Heart right ventricle (tissue), 16 donors: ENCODE measurements around the gene FAT2. TPM values are rescaled to one million over a fixed set of nuclear protein-coding genes. Genes with fewer than 3 reads are reported as not detected.

Experiments
- ATAC-seq, 8 donors: fragments of 200-7000 bp; cut with Tn5 transposase; one replicate each; pipeline ENCODE4 v1.9.1; 2020; ENCODE audit warnings: mild to moderate bottlenecking in 8 of 8, moderate library complexity in 8 of 8, moderate number of reproducible peaks in 1 of 8
- DNase-seq, 2 donors: peaks; one replicate each; pipeline ENCODE4 v3.0.0-alpha.2; 2020
- H3K27ac ChIP-seq, 10 donors: fragments of 200-600 bp; sonication (generic) in 2 of 10; one replicate each; pipeline versions ENCODE4 v1.5.0 to v1.8.0; 2020 to 2022; ENCODE audit warnings: mild to moderate bottlenecking in 3 of 10
- H3K27me3 ChIP-seq, 7 donors: fragments of 200-600 bp; one replicate each; pipeline ENCODE4 v1.8.0; 2021 to 2022; ENCODE audit warnings: mild to moderate bottlenecking in 2 of 7
- H3K36me3 ChIP-seq, 9 donors: fragments of 200-600 bp; sonication (generic) in 1 of 9; one replicate each; pipeline versions ENCODE4 v1.5.0 to v1.8.0; 2020 to 2022; ENCODE audit warnings: mild to moderate bottlenecking in 2 of 9
- H3K4me1 ChIP-seq, 9 donors: fragments of 200-600 bp; sonication (generic) in 1 of 9; one replicate each; pipeline versions ENCODE4 v1.5.0 to v1.8.0; 2020 to 2022; ENCODE audit warnings: mild to moderate bottlenecking in 4 of 9
- H3K4me3 ChIP-seq, 10 donors: fragments of 200-600 bp; sonication (generic) in 2 of 10; one replicate each; pipeline versions ENCODE4 v1.5.0 to v1.8.0; 2020 to 2022; ENCODE audit warnings: mild to moderate bottlenecking in 7 of 10, moderate library complexity in 2 of 10
- H3K9me3 ChIP-seq, 11 donors: fragments of 200-600 bp in 10 of 11; sonication (generic) in 2 of 11; one replicate each; pipeline versions ENCODE4 v1.5.0 to v1.8.0; 2013 to 2022; ENCODE audit warnings: mild to moderate bottlenecking in 2 of 11, control low read depth in 1 of 11, moderate library complexity in 1 of 11
- CTCF ChIP-seq, 9 donors: fragments of 200-600 bp; sonication (generic) in 2 of 9; IDR thresholded peaks; one replicate each; pipeline versions ENCODE4 v1.5.0 to v1.8.0; 2021 to 2022; ENCODE audit warnings: antibody characterized with exemption in 9 of 9, mild to moderate bottlenecking in 5 of 9, moderate library complexity in 1 of 9
- WGBS, 2 donors: extraction: QIAGEN DNeasy Blood & Tissue Kit; methylation state at CpG; one replicate each; pipeline ENCODE4 v1.1.7; 2013; ENCODE audit warnings: inconsistent platforms in 1 of 2; 5-methylcytosine and 5-hydroxymethylcytosine counted together
- intact Hi-C, 10 donors: fragments of 100-400 bp; cut with DNase I; formaldehyde crosslinking; loops; one replicate each; pipeline versions ENCODE4 v1.11.1 to v1.14.2; 2022
- polyA plus RNA-seq, 2 donors: library from polyadenylated mRNA; stranded (reverse); fragments of 200-250 nt; gene quantifications; one replicate each; pipeline ENCODE4 v1.2.3, GENCODE V29; 2013
- total RNA-seq, 10 donors: library from RNA; stranded (reverse); fragmentation: NEBNext Ultra II Directional in 3 of 10; extraction: Animal tissue kit (Norgen Biotek cat#: 25700) in 3 of 10; gene quantifications; one replicate each; pipeline versions ENCODE4 v1.2.1 to v1.2.4, GENCODE V29; 2021 to 2023
- donor health status: Arrhythmogenic right ventricular cardiomyopathy.
- donor health status: ischemic (EF 13 %, LVEDD 7.1; RV severe dilation, severe dysfunction).
- donor health status: healthy with polysubstance abuse.
- donor health status: DM: no; HTN: yes; CAD: no.
- donor health status: DM: no; HTN: no; CAD: no.
- donor health status: ischemic (EF 25% LVEDD 6.9; RV normal size, moderate dysfunction).
- donor health status: ischemic (EF 25% LVEDD 5.7; RV mildly dilated, moderate dysfunction).
- donor health status: healthy.
- donor health status: DM: yes; HTN: yes; CAD: no.
- donor health status: Ischemic cardiomyopathy.
- donor health status: ischemic (EF 35%, LVEDD 5.7; RV mildly dilated, moderate dysfunction).
- donor health status: nonischemic (EF 11% LVEDD 7.7; RV severe dilation, severe dysfunction).
- donor health status: DM: yes; HTN: yes; CAD: no.
- donor health status: PGD.
- donor health status: ischemic (EF 29% LVEDD 5.4; RV normal size, mild dysfunction).
- donor health status: nonischemic (EF 23%, LVEDD 6.1; RV moderate dilation, normal function).

FAT2 gene
- total and polyA plus RNA-seq, 12 donors = 0.01 to 0.13 (median 0.02) TPM; not detected in 4

DNA sequence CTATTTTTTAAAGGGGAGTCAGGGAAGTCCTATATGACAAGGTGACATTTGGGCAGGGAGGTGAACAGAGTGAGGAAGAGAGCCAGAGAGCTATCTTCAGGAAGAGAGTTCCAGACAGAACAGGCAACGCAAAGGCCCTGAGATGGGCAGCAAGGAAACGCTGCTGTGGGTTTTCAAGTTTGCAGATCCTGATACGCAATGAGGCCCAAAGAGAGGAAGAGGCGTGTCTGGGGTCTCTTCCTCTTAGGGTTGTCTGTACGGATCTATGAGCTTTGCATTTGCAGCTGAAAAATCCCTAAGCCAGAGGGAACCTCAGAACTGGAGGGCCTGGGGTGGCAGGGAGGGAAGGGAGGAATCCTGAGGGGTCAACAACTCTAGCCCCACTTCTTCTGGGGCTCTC lies 13.6 kb downstream of the FAT2 start:
- 61 to 74% methylated on average over 5 of the region's 5 CpGs for WGBS, 2 donors
- TF ChIP-seq CTCF (IDR thresholded peaks at IDR 0.05) = no peak
- H3K27me3 ChIP-seq = peaks cover 0 to 11% (median 0%) of the 10 kb centered on the region in 7 donors
- intact Hi-C loops = no loop called here
- H3K4me1 ChIP-seq = peaks cover 0 to 21% (median 0%) of the 10 kb centered on the region in 9 donors
- H3K27ac ChIP-seq = peak overlapping the region in 2 of 10 donors; percentile 15 to 79
- no peak for DNase-seq
- H3K36me3 ChIP-seq = no peaks in the 10 kb centered on the region
- no peak overlapping the region for H3K4me3 ChIP-seq
- H3K9me3 ChIP-seq = no peaks in the 10 kb centered on the region
- ATAC-seq = peak in 5 of 8 donors; percentile 42 to 67 (median 53)

DNA sequence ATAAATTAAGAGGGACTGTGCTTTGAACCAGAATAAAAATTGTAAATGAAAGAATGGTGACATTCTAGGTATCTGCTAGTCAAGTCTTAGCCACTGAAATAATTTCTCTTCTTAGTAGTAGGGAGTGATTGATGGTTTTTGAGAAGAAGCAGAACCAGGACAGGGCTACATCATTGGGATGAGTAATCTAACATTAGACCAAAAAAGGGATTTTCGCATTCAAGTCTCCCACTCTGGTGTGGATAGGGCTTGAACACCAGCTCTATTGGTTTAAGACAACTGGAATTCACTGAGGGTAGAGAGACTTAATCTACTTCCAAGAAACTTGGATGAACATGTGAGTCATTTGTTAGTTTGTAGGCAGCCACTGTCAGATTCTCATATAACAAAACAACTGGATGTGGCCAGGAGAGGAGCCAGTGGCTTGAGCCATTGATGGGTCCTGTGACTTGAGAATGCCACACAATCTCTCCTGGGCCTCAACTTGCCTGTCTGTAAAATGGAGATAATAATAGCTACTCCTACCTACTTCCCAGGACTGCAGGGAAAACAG lies 16.6 kb downstream of the FAT2 start:
- ATAC-seq (no peak), DNase-seq (no peak)
- Histone ChIP-seq H3K4me3 (no peak overlapping the region), H3K9me3 (no peaks in the 10 kb centered on the region), H3K27me3 (peaks cover 0 to 11% (median 0%) of the 10 kb centered on the region in 7 donors), H3K36me3 (no peaks in the 10 kb centered on the region), H3K27ac (no peak overlapping the region), H3K4me1 (peaks cover 0 to 25% (median 1%) of the 10 kb centered on the region in 9 donors)
- no peak for TF ChIP-seq CTCF (IDR thresholded peaks at IDR 0.05)
- intact Hi-C loops = no loop called here
- WGBS, 2 donors = 93 to 95% methylated on average over 1 of the region's 1 CpG

DNA sequence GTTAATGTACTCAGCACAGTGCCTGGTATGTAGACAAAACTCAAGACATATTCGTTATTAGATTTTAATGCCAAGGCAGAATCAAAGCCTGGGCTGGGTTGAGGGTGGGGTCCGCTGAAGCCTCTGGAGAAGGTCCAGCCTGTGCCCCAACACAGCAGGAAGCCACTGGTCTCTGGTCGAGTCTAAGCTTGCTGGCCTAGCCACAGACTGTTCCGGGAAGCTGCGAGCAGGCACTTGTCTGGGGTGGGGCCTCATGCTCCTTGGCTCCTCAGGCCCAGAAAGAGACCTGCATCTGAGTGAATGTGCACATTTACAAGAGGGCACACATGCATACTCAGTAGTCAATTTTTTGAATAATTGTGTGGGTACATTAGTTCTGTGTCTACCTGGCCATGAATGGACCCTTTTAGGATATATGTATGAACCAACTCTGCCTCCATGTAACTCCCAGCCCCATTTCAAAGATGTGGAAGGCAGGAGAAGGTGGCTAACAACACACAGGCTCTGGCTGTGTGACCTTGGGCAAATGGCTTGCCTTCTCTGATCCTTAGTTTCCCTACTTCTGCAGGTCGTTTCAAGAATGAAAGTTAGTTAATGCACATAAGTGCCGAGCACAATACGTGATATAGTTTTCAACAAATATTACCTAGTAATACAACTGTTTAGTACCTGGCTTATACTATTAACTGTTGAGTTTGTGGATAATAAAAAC lies 18.3 kb downstream of the FAT2 start:
- 85 to 88% methylated on average over 8 of the region's 8 CpGs for WGBS, 2 donors
- Histone ChIP-seq H3K4me3 (no peak overlapping the region), H3K9me3 (no peaks in the 10 kb centered on the region), H3K4me1 (peaks cover 0 to 18% (median 3%) of the 10 kb centered on the region in 9 donors), H3K27ac (no peak overlapping the region), H3K36me3 (no peaks in the 10 kb centered on the region), H3K27me3 (peaks cover 0 to 11% (median 0%) of the 10 kb centered on the region in 7 donors)
- no peak for ATAC-seq
- no peak for DNase-seq
- intact Hi-C loops = no loop called here
- TF ChIP-seq CTCF (IDR thresholded peaks at IDR 0.05) = no peak

DNA sequence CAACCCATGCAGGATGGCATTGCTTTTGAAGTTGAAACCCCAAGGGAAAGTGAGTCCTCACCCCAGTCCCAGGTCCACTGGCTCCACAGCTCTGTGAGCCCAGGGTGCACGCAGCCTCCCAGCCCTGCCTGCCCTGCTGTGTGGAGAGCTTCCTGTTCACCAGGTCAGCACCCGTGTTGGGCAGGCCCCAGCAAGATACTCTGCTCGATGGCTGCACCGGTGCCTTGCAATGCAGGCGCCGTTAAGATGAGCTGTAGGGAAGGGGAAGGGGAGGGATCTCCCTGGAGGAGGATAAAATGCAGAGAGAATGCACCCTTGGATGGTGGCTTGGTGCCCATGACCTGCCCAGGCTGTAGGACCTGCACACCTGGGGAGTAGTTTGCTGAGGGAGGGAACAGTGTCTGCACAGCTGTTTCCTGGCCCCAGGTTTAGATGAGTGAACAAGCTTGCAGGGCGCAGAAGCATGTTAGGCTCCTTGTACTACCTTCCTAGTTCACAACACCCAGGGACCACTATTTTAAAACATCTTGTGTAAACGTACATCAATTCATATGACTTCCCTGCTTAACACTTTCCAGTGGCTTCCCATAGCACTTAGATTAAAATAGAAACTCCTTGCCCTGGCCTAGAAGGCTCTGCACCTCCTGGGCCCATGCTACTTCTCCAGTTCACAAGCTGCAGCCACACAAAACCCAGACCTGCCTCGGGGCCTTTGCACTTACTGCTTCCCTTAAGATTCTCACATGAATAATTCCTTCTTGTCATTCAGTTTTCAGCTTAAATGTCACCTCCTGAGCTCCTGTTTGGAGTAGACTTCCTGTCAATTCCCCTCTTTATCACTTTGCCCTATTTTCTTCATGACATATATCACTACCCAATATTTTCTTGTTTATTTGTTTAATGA lies 19.6 kb downstream of the FAT2 start:
- H3K36me3 ChIP-seq = no peaks in the 10 kb centered on the region
- ATAC-seq = no peak
- H3K4me1 ChIP-seq = peaks cover 0 to 15% (median 3%) of the 10 kb centered on the region in 9 donors
- intact Hi-C loops = no loop called here
- H3K27me3 ChIP-seq = peaks cover 0 to 11% (median 0%) of the 10 kb centered on the region in 7 donors
- H3K27ac ChIP-seq = no peak overlapping the region
- WGBS, 2 donors = 70 to 77% methylated on average over 9 of the region's 9 CpGs
- TF ChIP-seq CTCF (IDR thresholded peaks at IDR 0.05) = no peak
- H3K4me3 ChIP-seq = no peak overlapping the region
- no peak for DNase-seq
- no peaks in the 10 kb centered on the region for H3K9me3 ChIP-seq
